KBM-7 (cell line): ENCODE results near the gene FZR1.

Source experiments
- DNase-seq: peaks from one replicate; pipeline ENCODE4 v3.0.0-alpha.2; 2015
- in situ Hi-C: fragments of 300-500 bp; cut with MboI; formaldehyde crosslinking; loops from 2 replicates; pipeline ENCODE4 v1.14.3; 2020; ENCODE audit warnings: low sequenced_read_pairs, low pct_unique_long_range_greater_than_20kb, mixed read lengths

The FZR1 gene

DNA sequence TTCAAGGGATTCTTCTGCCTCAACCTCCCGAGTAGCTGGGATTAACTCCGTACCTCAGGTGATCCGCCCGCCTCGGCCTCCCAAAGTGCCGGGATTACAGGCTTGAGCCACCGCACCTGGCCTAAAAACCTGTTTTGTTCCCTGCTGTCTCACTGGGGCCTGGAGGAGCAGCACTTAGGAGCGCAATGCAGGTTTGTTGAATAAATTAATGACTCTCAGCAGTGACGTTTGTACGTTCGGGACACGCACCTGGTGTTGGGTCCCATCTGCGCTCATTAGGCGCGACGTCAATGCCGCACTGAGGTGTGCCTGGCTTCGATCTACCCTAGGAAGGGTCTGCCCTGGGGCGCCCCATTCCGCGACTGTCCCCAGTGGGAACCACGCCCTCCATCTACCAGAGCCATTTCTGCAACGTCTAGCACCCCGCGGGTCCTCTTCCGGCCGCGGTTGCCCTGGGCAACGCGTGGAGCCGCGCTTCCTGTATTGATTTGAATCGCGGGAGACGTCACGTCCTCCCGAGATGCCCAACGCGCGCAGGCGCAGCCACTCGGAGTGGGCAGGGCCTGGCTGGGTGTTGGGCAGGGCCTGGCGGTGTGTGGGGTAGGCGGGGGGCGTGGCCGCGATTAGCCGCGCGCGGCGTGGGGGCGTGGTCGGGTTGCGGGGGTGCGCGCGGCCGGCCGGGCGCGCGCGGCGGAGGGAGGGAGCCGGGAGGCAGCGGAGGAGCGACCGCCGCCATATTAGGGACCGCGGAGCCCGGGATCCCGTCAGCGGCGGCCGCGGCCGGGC, at the start of gene FZR1:
Gene FZR1, plus strand, starts transcription at position 714 of the 786 bp plus-strand sequence. CDS start 16,679 bp downstream, outside the sequence.
- DNase-seq: peak; percentile 98
- in situ Hi-C loops: no loop called here

DNA sequence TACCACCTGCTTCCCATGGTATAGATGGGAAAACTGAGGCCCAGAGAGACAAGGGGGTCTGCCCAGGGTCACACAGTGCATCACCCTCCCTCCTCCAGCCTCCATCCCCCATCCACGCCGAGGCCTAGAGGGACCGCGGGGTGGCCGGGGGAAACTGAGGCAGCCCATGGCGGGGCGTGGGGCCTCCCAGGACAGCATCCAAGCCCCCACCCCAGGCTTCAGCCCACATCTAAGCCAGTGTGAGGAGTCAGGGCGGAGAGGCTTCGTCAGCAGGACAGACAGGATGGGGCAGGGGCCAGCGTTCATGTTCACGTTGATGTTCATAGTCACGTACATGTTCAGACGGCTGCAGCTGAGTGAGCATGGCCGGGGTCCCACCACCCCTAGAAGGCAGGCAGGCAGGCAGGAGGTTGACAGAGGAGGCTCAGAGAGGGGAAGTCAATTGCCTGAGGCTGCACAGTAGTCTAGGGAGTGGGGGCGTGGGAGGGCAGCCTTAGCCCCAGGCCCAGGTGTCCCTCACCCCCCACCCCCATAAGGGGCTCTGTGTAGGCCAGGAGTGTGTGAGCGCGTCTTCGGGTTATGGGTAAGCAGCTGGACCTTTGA, 49.1 kb upstream of the FZR1 start:
- DNase-seq: no peak
- in situ Hi-C loops: no loop called here

DNA sequence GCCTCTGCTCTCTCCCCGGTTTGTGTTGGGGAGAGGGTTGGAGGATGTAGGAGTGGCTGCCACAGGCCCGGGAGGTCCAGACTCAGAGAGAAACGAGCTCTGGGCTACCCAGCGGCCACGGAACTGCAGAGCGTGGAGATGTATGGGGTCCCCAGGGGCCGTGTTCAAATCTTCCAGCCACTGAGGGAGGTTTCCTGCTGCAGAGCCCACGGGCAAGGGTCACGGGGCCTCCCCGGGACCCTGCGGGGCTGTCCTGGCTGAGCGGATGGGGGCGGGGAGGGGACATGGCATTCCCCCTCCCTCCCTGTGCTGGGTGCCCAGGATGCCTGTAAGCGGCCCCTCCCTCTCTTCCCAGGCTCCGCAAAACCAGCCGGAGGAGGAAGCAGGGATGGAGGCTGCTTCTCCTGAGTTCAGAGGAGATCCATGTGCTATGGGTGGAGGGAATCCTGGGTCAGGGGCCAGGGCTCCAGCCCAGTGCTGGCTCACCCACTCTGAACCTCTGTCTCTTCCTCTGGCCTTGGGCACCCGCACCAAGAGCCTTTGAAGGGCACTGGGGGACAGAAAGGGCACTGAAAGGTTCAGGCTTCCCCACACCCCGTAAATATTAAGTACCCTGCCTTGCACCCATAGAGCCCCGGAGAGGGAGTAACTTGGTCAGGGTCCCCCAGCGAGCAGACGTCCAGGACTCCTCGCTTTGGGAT, 48.4 kb upstream of the FZR1 start:
- in situ Hi-C loops: no loop called here
- DNase-seq: no peak

DNA sequence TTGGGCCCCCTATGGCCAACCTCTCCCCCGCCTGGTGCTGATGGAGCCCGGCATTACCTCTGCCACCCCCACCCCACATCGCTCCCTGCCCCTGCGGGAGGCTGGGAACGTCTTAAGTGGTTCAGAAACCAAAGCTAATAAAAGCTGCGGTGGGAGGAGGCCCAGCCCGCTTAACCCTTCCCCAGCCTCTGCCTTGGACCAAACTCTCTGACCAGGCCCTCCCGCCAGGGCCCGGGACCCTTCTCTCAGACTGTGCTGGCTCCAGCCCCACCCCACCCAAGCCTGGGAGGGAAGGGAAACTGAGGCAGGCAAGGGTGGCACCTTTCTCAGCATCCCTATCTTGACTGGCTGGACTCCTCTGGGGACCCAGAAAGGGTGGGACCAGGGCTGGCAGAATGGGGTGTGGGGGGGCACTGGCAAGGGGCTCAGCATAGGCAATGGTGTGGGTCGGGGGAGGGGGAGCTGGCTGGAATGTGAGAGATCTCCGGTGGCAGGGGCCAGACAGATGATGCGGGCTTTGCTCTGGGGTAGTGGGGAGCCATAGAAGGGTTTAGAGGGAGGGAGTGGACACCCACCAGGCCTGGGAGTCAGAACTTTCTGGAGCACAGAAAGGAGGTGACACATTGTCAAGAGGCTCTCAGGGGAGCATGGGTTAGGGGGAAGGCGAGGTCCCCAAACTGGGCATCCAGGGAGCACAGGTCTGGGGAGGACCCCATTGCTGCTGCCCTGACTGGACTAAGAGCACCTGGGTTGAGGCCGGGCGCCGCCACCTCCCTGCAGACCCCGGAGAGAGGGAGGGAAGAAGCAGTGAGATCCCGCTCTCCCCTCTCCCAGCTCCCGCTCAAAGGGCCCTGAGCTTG, 47.7 kb upstream of the FZR1 start:
- in situ Hi-C loops: no loop called here
- DNase-seq: no peak

DNA sequence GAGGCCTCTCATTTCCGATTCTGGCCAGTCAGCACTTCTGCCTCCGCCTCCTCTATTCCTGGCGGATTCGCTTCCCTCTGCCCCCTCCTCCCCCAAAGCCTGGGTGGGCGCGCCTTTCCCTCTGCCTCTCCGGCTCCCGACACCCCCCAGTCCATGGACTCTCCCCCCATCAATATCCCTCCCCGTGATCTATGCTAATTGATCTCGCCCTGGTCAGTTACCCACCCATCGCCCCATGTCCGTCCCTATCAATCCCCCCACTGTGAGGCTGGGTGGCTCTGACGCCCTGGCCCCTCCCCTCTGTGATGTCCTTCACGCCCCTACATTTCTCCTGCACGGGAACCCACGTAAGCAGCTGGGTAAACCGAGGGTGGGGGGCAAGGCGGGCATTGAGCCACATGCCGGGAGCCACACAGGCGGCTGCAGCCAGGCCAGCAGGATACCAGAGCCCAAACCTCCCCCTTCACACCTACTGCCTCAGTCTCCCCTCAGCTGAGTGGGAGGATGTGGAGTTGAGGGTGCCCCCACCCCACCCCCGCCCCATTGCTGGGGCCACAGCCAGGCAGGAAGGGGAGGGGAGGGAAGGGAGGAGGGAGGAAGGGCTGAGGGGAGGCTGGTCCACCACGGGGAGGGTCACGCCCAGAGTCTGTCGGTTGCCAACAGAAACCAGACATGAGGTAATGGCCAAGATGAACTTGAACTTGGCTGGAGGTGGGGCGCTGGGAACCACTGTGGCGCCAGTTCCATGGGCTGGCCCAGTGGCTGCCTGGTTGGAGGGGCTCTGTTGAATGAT, 46.8 kb upstream of the FZR1 start:
- in situ Hi-C loops: no loop called here
- no peak for DNase-seq

DNA sequence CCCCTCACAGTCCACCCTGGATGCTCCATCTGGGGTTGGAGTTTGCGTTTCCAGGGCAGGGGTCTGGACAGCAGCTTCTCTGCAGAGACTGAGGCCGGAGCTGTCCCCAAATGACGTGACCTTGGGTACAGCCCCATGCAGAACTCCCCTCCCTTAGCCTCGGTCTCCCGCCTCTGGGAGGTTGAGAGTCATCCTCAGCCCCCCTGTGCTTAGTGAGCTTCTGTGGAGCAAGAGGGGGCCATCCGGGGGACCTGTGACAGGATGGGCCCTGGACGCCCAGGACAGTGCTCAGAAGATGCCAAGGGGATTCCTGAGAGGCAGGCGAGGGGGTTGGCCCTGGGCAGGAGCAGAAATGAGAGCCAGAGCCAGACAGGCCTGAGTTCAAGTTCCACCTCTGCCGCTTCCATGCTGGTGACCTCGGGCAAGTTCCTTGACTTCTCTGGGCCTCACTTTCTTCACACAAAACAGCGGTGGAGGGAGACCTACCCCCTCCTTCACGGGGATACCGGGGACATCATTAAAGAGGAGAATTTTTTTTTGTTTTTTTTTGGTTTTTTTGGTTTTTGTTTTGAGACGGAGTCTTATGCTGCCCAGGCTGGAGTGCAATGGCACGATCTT, 46.0 kb upstream of the FZR1 start:
- in situ Hi-C loops: no loop called here
- no peak for DNase-seq

DNA sequence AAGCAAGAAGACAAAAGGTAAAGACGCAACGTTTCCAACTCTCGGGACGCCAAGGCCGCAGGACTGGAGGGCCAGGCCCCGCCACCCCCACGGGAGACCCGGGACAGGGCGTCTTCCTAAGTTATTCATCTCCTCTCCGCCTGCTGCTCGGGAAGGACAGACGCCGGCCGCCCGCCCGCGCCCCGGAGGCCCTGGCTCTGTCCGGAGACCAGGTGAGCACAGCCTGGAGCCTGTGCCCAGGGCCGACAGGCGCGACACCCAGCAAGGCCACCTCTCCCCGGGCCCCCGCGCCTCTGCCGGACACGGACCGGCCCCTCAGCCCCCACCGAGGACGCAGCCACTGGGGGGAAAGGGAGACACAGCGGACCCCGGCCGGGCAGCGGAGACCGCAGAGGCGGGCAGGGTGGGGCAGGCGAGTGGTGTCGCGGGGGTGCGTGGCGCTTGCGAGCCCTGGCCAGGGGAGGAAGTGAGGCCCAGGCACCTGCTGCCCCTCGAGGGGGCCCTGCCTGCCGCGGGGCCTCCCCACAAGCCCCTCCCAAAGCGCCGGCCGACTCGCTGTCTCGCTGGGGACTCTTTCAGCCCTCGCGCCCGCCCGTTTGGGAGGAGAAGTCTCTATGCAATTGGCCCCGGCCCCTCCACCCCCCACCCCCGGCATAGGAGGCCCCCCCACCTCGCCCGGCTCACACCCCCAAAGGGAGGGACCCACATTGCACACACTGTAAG, 43.0 kb upstream of the FZR1 start:
- DNase-seq: no peak
- in situ Hi-C loops: no loop called here

DNA sequence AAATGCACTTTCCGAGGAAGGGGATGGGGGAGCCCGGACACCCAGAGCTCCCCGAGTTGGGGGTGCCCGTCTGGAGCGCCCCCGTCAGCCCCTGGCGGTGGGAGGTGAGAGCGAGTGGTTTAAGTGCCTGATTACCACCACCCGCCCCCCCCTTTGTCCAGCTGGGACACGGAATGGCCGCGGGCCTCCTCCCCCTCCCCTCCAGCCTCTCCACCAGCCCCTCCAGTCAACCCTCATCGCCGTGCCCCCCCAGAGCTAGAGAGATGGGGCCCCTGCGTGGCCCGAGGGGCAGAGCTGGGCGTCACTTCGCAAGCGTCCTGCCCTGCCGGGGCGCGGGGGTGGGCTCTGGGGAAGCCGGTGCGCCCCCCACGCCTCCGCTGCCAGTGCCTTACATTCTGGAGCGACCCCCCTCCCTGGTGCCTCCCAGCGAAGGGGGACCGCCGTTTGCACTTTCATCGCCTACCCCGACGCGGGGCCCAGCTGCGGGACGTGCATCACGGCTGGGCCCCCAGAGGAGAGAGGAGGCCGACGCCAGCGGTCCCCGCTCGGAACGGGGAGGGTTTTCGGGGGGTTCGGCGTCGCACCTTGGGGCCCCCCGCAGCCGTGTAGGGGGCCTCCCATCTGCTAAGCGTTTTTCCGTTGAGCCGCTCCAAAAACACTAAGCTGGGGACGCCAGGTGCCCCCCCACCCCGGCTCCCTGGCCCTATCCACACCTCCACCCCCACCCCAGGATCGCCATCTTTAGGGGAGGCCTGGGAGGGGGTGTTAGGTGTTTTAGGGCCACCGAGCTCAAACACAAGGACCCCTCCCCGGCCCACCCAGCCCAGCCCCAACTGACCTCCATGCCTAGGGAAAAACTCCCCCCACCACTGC, 42.2 kb upstream of the FZR1 start:
- in situ Hi-C loops: no loop called here
- DNase-seq: no peak

DNA sequence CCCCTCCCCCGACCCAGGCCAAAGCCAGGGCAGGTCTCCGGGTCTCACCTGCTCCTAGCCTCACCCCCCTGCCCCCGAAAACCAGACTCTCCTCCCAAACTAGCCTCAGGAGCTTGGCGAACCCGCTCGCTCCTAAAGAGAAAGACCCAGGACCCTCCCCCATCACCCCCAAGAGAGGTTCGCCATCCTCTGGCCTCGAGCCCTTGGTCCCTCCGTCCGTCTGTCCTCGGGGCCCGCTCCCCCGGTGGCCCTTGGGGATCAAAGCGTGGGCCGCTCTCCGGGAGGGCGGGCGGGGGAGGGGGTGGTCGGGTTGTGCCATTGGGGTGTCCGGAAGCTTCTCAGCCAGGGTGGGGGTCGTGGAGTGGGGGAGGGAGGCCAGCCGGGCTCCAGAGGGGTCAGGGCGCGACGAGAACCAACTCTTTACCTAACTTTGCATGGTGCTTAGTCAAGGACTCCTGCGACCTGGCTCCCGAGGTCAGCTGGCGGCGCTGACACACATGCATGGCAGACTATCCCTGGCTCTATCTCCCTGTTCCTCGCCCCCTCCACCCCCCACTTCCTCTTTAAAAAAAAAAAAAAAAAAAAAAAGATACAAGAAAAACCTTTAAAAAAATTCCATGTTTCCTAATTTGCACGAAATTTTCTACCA, 41.4 kb upstream of the FZR1 start:
- in situ Hi-C loops: no loop called here
- no peak for DNase-seq

DNA sequence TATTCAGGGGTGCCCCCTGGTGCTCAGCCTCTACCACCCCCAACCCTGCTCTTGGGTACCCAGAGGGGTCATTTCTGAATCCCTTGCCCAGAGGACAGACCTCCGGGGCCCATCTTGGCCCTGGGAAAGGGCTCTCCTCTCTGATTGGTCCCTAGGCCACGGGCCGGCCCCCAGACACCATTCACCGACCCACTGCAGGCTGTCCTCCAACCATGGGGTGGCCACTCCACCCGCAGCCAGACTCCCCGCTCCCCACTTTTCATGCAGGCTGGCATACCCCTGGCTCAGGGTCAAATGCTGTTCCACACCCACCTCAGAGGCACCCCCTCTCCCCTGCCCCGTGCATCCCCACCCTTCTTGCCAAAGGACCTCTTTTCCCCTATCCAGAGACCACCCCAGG, 40.6 kb upstream of the FZR1 start:
- no peak for DNase-seq
- in situ Hi-C loops: no loop called here

DNA sequence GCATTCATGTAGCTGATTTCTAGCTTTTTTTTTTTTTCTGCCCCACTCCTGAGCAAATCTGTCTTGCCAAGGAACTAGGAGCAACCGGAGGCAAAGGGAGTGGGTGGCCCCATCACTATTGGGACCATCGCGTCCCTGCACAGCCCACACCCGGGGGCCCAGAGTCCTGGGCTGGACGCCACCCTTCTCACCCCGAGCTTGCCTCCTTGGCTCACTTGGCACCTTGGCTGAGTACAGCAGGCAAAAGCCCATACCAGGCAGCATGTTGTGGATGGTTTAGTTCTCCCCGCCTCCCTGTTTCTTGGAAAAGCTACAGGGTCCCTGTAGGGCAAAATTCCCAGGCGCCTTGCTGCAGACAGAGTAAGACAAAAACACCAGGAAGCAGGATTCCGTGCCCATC, 39.5 kb upstream of the FZR1 start:
- in situ Hi-C loops: no loop called here
- no peak for DNase-seq

DNA sequence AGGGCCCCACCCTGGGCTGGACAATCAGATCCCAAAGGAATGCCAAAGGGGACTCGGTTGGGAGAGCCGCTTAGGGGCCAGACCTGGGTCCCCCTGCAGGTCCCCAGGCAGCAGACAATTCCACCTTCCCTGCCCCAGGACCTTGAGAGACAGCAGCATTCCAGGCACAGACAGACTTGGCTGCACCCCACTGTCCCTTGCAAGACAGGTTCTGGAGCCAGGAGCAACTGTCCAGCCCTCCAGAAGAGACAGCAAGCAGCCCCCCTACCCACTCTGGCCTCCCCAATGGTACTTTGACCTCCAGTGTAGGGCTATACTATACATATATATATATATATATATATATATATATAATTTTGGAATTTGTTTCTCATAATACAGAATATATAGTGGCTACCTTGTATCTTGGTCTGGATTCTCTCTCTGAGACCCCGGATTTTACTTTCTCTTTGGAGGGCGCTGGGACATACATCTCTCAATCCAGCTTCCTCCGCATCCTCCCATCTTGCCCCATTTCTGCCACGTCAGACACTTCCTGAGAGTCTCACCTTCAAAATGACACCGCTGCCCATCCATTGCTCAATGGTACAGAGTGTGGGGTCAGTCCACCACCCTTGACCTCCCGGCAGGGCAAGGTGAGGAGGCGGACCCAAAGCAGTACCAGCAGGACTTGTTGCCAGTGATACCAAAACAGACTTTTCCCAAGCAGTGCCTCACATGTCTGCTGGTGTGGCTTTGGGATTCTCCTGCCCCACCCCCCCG, 38.5 kb upstream of the FZR1 start:
- in situ Hi-C loops: no loop called here
- no peak for DNase-seq

DNA sequence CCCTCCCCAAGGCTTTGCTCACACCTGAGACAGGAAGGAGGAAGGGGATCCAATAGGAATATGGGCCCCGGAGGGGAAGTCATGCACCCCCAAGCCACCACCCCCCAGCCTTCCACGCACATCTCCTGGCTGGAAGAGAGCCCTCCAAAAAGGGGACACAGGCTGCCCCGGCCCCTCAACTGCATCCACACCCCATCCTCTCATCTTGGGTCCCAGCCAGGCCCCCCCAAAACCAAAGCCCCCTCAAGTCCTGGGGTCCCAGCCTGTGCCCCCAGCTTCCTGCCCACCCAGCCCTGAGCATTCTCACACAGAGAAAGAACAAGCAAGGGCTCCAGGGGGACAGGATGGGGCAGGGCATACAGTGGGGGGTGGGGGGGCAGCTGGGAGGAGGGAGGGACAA, 37.9 kb upstream of the FZR1 start:
- DNase-seq: no peak
- in situ Hi-C loops: no loop called here

DNA sequence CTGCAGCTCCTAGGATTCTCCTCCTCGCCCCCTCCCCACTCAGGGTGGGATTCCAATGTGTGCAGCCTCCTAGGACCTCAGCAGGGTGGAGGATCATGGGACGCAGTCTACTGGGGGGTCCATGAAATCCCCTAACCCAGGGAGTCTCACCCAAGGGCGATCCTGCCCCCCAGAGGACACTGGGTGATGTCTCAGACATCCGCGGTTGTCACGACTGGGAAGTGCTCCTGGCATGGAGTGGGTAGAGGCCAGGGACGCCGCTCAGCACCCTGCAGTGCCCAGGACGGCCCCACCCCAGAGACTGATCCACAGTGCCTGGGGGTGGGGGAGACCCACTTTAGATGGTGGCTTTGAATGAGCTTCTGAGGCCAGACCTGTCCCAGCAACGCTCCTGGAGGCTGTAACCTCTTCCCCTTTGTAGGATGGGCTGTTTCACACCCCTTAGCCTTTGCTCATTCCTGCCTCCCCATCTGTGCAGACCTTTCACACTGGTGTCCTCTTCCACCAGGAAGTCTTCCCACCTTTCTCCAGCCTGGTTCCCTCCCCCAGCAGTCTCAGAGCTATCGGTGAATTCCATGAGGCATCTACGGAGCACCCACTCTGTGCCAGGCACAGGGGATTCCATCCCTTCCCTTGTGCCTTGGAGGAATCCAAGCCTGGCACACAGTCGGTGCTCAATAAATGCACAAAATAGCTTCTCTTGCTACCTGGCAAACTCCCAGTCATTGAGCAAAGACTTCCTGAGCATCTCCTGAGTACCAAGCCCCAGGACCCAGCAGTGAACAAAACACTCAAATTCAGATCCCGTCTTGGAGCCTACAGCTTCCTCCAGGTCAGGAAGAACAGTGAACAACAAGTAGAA, 36.2 kb upstream of the FZR1 start:
- in situ Hi-C loops: no loop called here
- no peak for DNase-seq
